ENCODE results near the gene PRSS38.
"Not testable (repeated sequence)": the region's sequence is repeated elsewhere in the genome, so short reads cannot be mapped to it uniquely, and the experiment has no call there.

PRSS38 gene

DNA sequence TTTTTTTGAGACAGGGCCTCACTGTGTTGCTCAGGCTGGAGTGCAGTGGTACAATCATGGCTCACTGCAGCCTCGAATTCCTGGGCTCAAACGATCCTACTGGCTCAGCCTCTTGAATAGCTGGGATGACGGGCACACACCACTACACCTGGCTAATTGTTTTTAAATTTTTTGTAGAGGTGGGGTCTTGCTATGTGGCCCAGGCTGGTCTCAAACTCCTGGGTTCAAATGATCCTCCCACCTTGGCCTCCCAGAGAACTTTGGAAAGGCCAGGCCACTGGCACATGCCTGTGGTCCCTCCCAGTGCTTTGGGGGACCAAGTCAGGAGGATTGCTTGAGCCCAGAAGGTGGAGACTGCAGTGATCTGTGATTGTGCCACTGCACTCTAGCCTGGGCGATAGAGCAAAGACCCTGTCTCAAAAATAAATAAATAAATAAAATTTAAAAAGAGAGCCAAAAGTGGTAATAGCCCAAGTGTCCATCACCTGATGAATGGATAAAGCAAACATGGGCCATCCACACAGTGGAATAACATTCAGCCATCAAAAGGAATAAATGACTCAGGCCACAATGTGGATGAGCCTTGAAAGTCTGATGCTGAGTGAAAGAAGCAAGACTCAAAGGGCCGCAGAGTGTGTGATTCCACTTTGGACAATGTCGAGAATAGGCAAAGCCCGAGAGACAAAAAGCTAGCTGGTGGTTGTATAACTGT is 40.8 kb downstream of the PRSS38 start:
- no peak for DNase-seq (ENCODE audit: low read depth)
- TF ChIP-seq, protein P1, sequence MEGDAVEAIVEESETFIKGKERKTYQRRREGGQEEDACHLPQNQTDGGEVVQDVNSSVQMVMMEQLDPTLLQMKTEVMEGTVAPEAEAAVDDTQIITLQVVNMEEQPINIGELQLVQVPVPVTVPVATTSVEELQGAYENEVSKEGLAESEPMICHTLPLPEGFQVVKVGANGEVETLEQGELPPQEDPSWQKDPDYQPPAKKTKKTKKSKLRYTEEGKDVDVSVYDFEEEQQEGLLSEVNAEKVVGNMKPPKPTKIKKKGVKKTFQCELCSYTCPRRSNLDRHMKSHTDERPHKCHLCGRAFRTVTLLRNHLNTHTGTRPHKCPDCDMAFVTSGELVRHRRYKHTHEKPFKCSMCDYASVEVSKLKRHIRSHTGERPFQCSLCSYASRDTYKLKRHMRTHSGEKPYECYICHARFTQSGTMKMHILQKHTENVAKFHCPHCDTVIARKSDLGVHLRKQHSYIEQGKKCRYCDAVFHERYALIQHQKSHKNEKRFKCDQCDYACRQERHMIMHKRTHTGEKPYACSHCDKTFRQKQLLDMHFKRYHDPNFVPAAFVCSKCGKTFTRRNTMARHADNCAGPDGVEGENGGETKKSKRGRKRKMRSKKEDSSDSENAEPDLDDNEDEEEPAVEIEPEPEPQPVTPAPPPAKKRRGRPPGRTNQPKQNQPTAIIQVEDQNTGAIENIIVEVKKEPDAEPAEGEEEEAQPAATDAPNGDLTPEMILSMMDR (conservative IDR thresholded peaks at IDR 0.05; ENCODE audit: low read length) = no peak
- no peak overlapping the region for H3K4me3 ChIP-seq (ENCODE audit: low read length)

DNA sequence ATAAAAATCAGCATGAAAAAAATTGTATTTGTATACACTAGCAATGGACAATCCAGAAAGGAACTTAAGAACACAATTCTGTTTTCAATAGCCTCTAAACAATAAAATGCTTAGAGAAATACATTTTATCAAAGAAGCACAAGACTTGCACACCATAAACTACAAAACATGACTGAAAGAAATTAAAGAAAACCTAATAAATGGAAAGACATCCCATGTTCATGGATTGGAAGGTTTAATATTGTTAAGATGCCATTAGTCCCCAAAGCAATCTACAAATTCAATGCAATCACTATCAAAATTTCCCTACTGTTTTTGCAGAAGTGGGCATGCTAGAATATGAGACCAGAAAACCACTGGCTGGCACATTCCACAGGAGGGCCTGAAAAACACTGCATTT is 49.4 kb downstream of the PRSS38 start:
- no peak overlapping the region for H3K4me3 ChIP-seq (ENCODE audit: low read length)
- DNase-seq (ENCODE audit: low read depth) = no peak
- TF ChIP-seq, protein P1 (conservative IDR thresholded peaks at IDR 0.05; ENCODE audit: low read length) = no peak

DNA sequence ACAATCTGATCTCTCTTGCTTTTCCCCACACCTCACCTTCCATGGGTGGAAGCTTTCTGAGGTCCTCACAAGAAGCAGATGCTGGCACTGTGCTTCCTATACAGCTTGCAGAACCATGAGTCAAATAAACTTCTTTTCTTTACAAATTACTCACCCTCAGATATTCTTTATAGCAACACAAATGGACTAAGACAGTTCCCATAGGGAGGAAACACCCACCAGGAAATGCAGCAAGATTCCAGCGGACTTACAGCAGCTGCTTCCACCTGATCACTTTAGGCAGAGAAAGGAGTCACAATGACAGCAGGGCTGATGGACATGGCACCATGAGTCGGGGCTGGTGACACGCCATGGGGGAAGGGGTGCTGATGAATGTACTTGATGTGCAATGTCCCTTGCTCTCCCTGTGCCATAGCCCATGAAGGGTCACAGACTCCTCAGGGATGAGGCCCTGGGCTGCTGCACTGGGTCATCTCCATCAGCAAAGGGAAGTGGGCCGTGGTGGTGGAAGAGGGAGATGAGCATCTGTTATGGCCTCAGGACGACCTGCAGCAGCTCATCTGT is 53.9 kb downstream of the PRSS38 start:
- peak; percentile 45 for DNase-seq (ENCODE audit: low read depth)
- no peak overlapping the region for H3K4me3 ChIP-seq (ENCODE audit: low read length)
- TF ChIP-seq, protein P1 (conservative IDR thresholded peaks at IDR 0.05; ENCODE audit: low read length) = no peak

DNA sequence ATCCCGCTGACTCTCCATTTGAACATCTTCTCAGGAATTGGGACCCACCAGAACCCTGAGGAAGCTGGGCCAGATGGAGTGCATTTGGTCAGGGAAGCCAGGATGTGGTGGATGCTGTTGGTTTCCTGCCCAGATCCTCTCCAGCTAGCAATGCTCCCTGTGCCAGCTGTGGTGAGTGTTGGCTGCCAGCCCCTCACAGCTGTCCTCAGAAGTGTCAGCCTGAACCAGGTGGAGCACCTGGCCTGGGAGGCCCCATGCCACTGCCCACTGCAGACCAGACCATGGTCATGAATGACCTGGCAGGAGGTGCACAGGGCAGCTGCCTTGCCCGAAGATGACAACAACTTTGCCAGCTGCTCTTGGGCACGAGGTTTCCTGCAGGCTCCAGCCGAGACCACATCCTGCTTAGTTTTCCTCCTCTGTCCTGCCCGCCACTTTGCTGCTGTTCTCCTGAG is 54.4 kb downstream of the PRSS38 start:
- H3K4me3 ChIP-seq (ENCODE audit: low read length) = no peak overlapping the region
- TF ChIP-seq, protein P1 (conservative IDR thresholded peaks at IDR 0.05; ENCODE audit: low read length) = no peak
- peak; percentile 91 for DNase-seq (ENCODE audit: low read depth)

DNA sequence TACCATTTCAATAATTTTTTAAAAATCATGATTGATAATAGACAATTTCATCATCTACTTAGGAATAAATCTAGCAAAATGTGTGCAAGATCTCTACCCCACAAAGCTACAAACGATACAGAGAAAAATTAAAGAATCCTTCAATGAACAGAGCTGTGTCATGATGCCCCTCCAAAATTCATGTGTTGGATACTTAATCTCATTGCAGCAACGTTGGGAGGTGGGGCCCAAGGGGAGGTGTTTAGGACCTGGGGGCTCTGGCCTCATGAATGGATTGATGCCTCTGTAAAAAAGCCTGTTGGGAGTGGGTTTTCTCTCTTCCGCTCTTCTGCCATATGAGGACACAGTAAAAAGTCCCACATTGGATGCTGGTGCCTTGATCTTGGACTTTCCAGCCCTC is 54.9 kb downstream of the PRSS38 start:
- TF ChIP-seq, protein P1 (conservative IDR thresholded peaks at IDR 0.05; ENCODE audit: low read length) = no peak

GRCh38 chr1:227871892-227872291 is 56.4 kb downstream of the PRSS38 start:
- H3K4me3 ChIP-seq (ENCODE audit: low read length); DNase-seq (ENCODE audit: low read depth): not testable (repeated sequence)

More for the DNA sequence above, 54.9 kb downstream of the PRSS38 start:
- DNase-seq (ENCODE audit: low read depth) = no peak
- no peak overlapping the region for H3K4me3 ChIP-seq (ENCODE audit: low read length)

GRCh38 chr1:227877810-227878209 is 62.3 kb downstream of the PRSS38 start:
- not testable (repeated sequence) for DNase-seq (ENCODE audit: low read depth); H3K4me3 ChIP-seq (ENCODE audit: low read length)

- peak; percentile 11 for DNase-seq (ENCODE audit: low read depth)
- TF ChIP-seq, protein P1 (conservative IDR thresholded peaks at IDR 0.05; ENCODE audit: low read length) = no peak
Observed at GRCh38 chr1:227880342-227880924, 65.0 kb downstream of the PRSS38 start.

More at GRCh38 chr1:227880342-227880924, 65.0 kb downstream of the PRSS38 start:
- H3K4me3 ChIP-seq (ENCODE audit: low read length) = no peak overlapping the region
